Measurements from ENCODE around the gene LCE1F.

- TF ChIP-seq CTCF (IDR thresholded peaks at IDR 0.05) (peak; percentile 46), SMC3 (IDR thresholded peaks at IDR 0.05; ENCODE audit: low read depth, low read length) (no peak), EP300 (IDR thresholded peaks at IDR 0.05; ENCODE audit: borderline replicate concordance in 1 of 2, low read depth in 1 of 2, low read length in 1 of 2) (no peak)
These were observed 29.6 kb upstream of the LCE1F start for GRCh38 chr1:152745289-152745704.
